Panc1 (cell line): ENCODE measurements around the gene SDK1. TPM values are rescaled to one million over a fixed set of nuclear protein-coding genes. Genes with fewer than 3 reads are reported as not detected.
"Not testable (repeated sequence)": the region's sequence is repeated elsewhere in the genome, so short reads cannot be mapped to it uniquely, and the experiment has no call there.

Experiments used
- ATAC-seq: fragments of 200-7000 bp; cut with Tn5 transposase; 2 replicates; pipeline ENCODE4 v1.9.1; 2020; ENCODE audit warnings: mild to moderate bottlenecking, moderate library complexity
- BruUV-seq: library from RNA; stranded (reverse); fragments of 400-500 nt; replicated peaks from 2 replicates; lab custom pipeline; 2021; lab: Mats Ljungman, UMichigan
- CTCF ChIA-PET: fragments of 300-600 bp; sonication (Branson Sonifier 250); formaldehyde crosslinking; loops from one replicate; lab custom pipeline; 2022; ENCODE audit warnings: antibody characterized with exemption; lab: Charles Lee
- POLR2A ChIA-PET: fragments of 300-600 bp; sonication (Branson Sonifier 250); formaldehyde crosslinking; loops from one replicate; lab custom pipeline; 2022; ENCODE audit warnings: antibody characterized with exemption; lab: Charles Lee
- DNase-seq: peaks from one replicate; pipeline ENCODE4 v3.0.0-alpha.2; 2010; ENCODE audit warnings: low read depth, low spot score
- H3K27ac ChIP-seq: 2 replicates; pipeline ENCODE4 v1.5.1; 2011; ENCODE audit warnings: mild to moderate bottlenecking, low read length, inconsistent platforms
- H3K27me3 ChIP-seq: fragments of 200-500 bp; sonication (Bioruptor generic); 2 replicates; pipeline ENCODE4 v1.6.0; 2014; ENCODE audit warnings: low read length, inconsistent platforms; ENCODE audit not compliant: control insufficient read depth, insufficient read depth
- H3K36me3 ChIP-seq: fragments of 200-500 bp; sonication (Bioruptor generic); 2 replicates; pipeline ENCODE4 v1.5.1; 2014; ENCODE audit warnings: inconsistent platforms, mild to moderate bottlenecking, low read length, moderate library complexity; ENCODE audit not compliant: control insufficient read depth, insufficient read depth
- H3K4me1 ChIP-seq: 2 replicates; pipeline ENCODE4 v1.5.1; 2011; ENCODE audit warnings: inconsistent platforms, mild to moderate bottlenecking, low read length, moderate library complexity; ENCODE audit not compliant: control insufficient read depth, insufficient read depth
- H3K4me3 ChIP-seq, 2 experiments: 2 replicates each; pipeline ENCODE4 v1.5.1; 2011 to 2012; ENCODE audit warnings: low read depth in 2 of 2, low read length in 2 of 2, mild to moderate bottlenecking in 2 of 2, inconsistent platforms in 1 of 2, moderate library complexity in 1 of 2
- H3K9me3 ChIP-seq: fragments of 200-500 bp; sonication (Bioruptor generic); 2 replicates; pipeline ENCODE4 v1.5.1; 2014; ENCODE audit warnings: low read depth, mild to moderate bottlenecking, inconsistent platforms, low read length, moderate library complexity; ENCODE audit not compliant: control insufficient read depth, insufficient read depth
- CTCF ChIP-seq: fragments of 450-650 bp; IDR thresholded peaks from 2 replicates; pipeline ENCODE4 v1.5.1; 2017; ENCODE audit warnings: mild to moderate bottlenecking
- POLR2AphosphoS5 ChIP-seq: IDR thresholded peaks from 2 replicates; pipeline ENCODE4 v1.6.1; 2012; ENCODE audit warnings: mild to moderate bottlenecking, low read depth, low read length, moderate library complexity
- REST ChIP-seq, 2 experiments: IDR thresholded peaks; 2 replicates each; pipeline ENCODE4 v1.6.1; 2011 to 2012; ENCODE audit warnings: low read depth in 2 of 2, control low read depth in 1 of 2, low read length in 1 of 2, mild to moderate bottlenecking in 1 of 2, moderate library complexity in 1 of 2; ENCODE audit not compliant: insufficient read depth in 1 of 2
- SIN3A ChIP-seq: IDR thresholded peaks from 2 replicates; pipeline ENCODE4 v1.6.1; 2012; ENCODE audit warnings: low read depth, mild to moderate bottlenecking, low read length, moderate library complexity, borderline replicate concordance; ENCODE audit not compliant: insufficient read depth
- TCF7L2 ChIP-seq: IDR thresholded peaks from 2 replicates; pipeline ENCODE4 v1.6.1; 2011; ENCODE audit warnings: mild to moderate bottlenecking, low read depth, low read length, inconsistent platforms
- in situ Hi-C: cut with HindIII; loops from 2 replicates; pipeline ENCODE4 v1.10.0; 2016; ENCODE audit warnings: low sequenced_read_pairs, low pct_unique_long_range_greater_than_20kb
- intact Hi-C: fragments of 100-400 bp; cut with micrococcal nuclease; formaldehyde crosslinking; loops from one replicate; pipeline ENCODE4 v1.10.0; 2022; ENCODE audit not compliant: unreplicated experiment
- total RNA-seq: library from RNA; stranded (reverse); gene quantifications from one replicate; pipeline ENCODE4 v1.2.1, GENCODE V29; 2021; ENCODE audit not compliant: unreplicated experiment

Gene SDK1
- total RNA-seq, 1 experiment from 2014 or later = 47.4 TPM

GRCh38 chr7:3961857-3962503, 660.9 kb downstream of the SDK1 start:
- ATAC-seq (no peak), DNase-seq (no peak)
- Histone ChIP-seq H3K36me3 (0 out of 2 replicates have a peak, but pooled peaks cover 2% of the 10 kb centered on the region), H3K9me3 (no peaks in the 10 kb centered on the region), H3K27ac (no peak overlapping the region), H3K27me3 (no peaks in the 10 kb centered on the region), H3K4me1 (peaks cover 4% of the 10 kb centered on the region), H3K4me3 (no peak overlapping the region)
- BruUV-seq = no TSS peak
- CTCF ChIA-PET = no interaction called here
- POLR2A ChIA-PET = no interaction called here
- in situ Hi-C loops = no loop called here
- intact Hi-C loops = no loop called here
- TF ChIP-seq REST (IDR thresholded peaks at IDR 0.05; ENCODE audit: insufficient read depth in 1 of 2, low read depth in 2 of 2, low read length in 1 of 2) (no peak), POLR2AphosphoS5 (no peak), SIN3A (no peak), CTCF (no peak), TCF7L2 (no peak)

GRCh38 chr7:3963768-3964167, 662.7 kb downstream of the SDK1 start:
- CTCF ChIA-PET, BruUV-seq, H3K4me3 ChIP-seq, in situ Hi-C loops, intact Hi-C loops, H3K27ac ChIP-seq, H3K9me3 ChIP-seq, H3K27me3 ChIP-seq, H3K4me1 ChIP-seq, DNase-seq, H3K36me3 ChIP-seq, ATAC-seq: not testable (repeated sequence)
- POLR2A ChIA-PET = interaction anchor here (0.7 kb wide), 1 partner anchor 290 kb away, joined by 3 read pairs; no protein-coding TSS in a partner anchor

DNA sequence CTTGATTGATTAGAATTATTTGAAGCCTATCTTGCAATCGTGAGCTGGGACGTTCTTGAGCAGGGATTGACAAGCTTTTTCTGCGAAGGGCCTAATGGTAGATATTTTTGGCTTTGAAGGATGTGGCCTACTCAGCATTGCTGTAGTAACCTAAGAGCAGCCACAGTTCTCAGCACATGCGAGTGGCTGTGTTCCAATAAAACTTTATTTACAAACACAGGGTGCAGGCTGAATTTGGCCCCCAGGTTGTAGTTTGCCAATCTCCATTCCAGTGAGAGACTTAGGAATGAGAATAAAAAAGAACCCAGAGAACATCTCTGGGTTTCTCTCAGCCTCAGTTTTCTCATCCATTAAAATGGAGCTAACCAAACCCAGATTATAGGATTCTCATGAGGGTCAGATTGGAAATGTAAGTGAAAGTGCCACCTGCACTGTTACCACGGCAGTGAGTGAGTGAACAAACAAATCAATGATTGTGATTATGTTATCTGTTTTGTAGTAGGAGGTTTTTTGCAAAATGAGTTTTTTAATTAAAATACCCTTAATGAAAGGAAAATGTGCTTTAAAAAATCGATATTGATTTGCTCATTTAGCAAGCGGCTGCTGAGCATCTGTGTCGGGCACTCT, 664.0 kb downstream of the SDK1 start:
- TF ChIP-seq CTCF (no peak), REST (IDR thresholded peaks at IDR 0.05; ENCODE audit: insufficient read depth in 1 of 2, low read depth in 2 of 2, low read length in 1 of 2) (no peak)
- ChIA-PET POLR2A (no interaction called here), CTCF (no interaction called here)
- DNase-seq (no peak), ATAC-seq (no peak)
- in situ Hi-C loops (no loop called here), intact Hi-C loops (no loop called here)
- no peak overlapping the region for H3K27ac ChIP-seq
- BruUV-seq = no TSS peak
- no peaks in the 10 kb centered on the region for H3K9me3 ChIP-seq
- H3K36me3 ChIP-seq = peaks cover 10% of the 10 kb centered on the region; the same call in 1 of the 2 replicates
- H3K4me1 ChIP-seq = no peaks in the 10 kb centered on the region
- no peaks in the 10 kb centered on the region for H3K27me3 ChIP-seq
- H3K4me3 ChIP-seq = no peak overlapping the region
